Small intestine (tissue), 7 donors: ENCODE results near the gene OR2T8. TPM values are rescaled to one million over a fixed set of nuclear protein-coding genes. Genes with fewer than 3 reads are reported as not detected.

Experiments
- DNase-seq, 2 donors: peaks; one replicate each; pipeline versions ENCODE4 v3.0.0 to v3.0.0-alpha.2; 2013
- FAIRE-seq: peaks from 2 replicates; lab custom pipeline; 2012; peaks lifted over from hg19 to GRCh38; lab: Jason Lieb, UNC
- H3K27ac ChIP-seq, 3 donors: one replicate each; pipeline ENCODE4 v1.5.1; 2013; ENCODE audit warnings: low read length in 2 of 3, mild to moderate bottlenecking in 2 of 3, control low read depth in 1 of 3, inconsistent platforms in 1 of 3, low read depth in 1 of 3, moderate library complexity in 1 of 3
- H3K27me3 ChIP-seq, 3 donors: one replicate each; pipeline ENCODE4 v1.6.1; 2013; ENCODE audit warnings: low read length in 3 of 3, inconsistent platforms in 1 of 3; ENCODE audit not compliant: control insufficient read depth in 3 of 3, insufficient read depth in 3 of 3
- H3K36me3 ChIP-seq, 3 donors: one replicate each; pipeline ENCODE4 v1.6.1; 2013; ENCODE audit warnings: low read length in 3 of 3, inconsistent platforms in 1 of 3, low read depth in 1 of 3, mild to moderate bottlenecking in 1 of 3, moderate library complexity in 1 of 3; ENCODE audit not compliant: control insufficient read depth in 3 of 3, insufficient read depth in 2 of 3
- H3K4me1 ChIP-seq, 3 donors: one replicate each; pipeline ENCODE4 v1.6.1; 2013; ENCODE audit warnings: low read length in 2 of 3, inconsistent platforms in 1 of 3, low read depth in 1 of 3, mild to moderate bottlenecking in 1 of 3, moderate library complexity in 1 of 3; ENCODE audit not compliant: control insufficient read depth in 3 of 3, insufficient read depth in 2 of 3
- H3K4me3 ChIP-seq, 3 donors: one replicate each; pipeline ENCODE4 v1.5.1; 2013; ENCODE audit warnings: low read length in 3 of 3, control low read depth in 1 of 3, inconsistent platforms in 1 of 3, low read depth in 1 of 3, mild to moderate bottlenecking in 1 of 3, moderate library complexity in 1 of 3
- H3K9me3 ChIP-seq, 2 donors: one replicate each; pipeline ENCODE4 v1.6.1; 2013; ENCODE audit warnings: low read depth in 1 of 2, low read length in 1 of 2; ENCODE audit not compliant: control insufficient read depth in 2 of 2, insufficient read depth in 1 of 2
- WGBS, 3 donors: extraction: QIAGEN DNeasy Blood & Tissue Kit; methylation state at CpG; one replicate each; pipeline ENCODE4 v1.1.7; 2013; 5-methylcytosine and 5-hydroxymethylcytosine counted together
- polyA plus RNA-seq, 4 donors: library from polyadenylated mRNA; stranded (reverse) in 3 of 4; unstranded in 1 of 4; fragments of 200-250 nt in 3 of 4; fragments of 120-200 nt in 1 of 4; gene quantifications; one replicate each; pipeline versions ENCODE4 v1.2.1 to v1.2.3, GENCODE V29; 2013
- donor health status: healthy with polysubstance abuse.
- donor health status: control.
- donor health status: control.
- donor health status: Bipolar disorder and iron deficiency.
- donor health status: healthy.

Gene OR2T8
- polyA plus RNA-seq, 4 donors: 0.06 TPM; not detected in 3

- DNase-seq: no peak
- no peaks in the 10 kb centered on the region for H3K36me3 ChIP-seq
- H3K27me3 ChIP-seq: no peaks in the 10 kb centered on the region
- no peak overlapping the region for H3K4me3 ChIP-seq
- H3K27ac ChIP-seq: no peak overlapping the region
- peaks cover 2 to 17% of the 10 kb centered on the region in 2 donors for H3K9me3 ChIP-seq
- no peaks in the 10 kb centered on the region for H3K4me1 ChIP-seq
- FAIRE-seq: no peak
- 61 to 74% (median 69%) methylated on average over 5 of the region's 5 CpGs for WGBS, 3 donors
Measured at GRCh38 chr1:247966532-247967204, 46.6 kb downstream of the OR2T8 start.

Other genes starting within 250 kb of the OR2T8 start
- not detected for gene OR13G1, start 240.5 kb upstream of the OR2T8 start, polyA plus RNA-seq
- gene OR6F1, start 203.6 kb upstream of the OR2T8 start, polyA plus RNA-seq: not detected
- gene OR14K1, start 181.6 kb upstream of the OR2T8 start, polyA plus RNA-seq: not detected
- gene OR14A2, start 172.1 kb upstream of the OR2T8 start, polyA plus RNA-seq: not detected
- gene OR1C1, start 159.7 kb upstream of the OR2T8 start, polyA plus RNA-seq: not detected
- gene OR14A16, start 96.1 kb upstream of the OR2T8 start, polyA plus RNA-seq: not detected
- gene OR11L1, start 78.4 kb upstream of the OR2T8 start, polyA plus RNA-seq: not detected
- gene TRIM58, start 63.1 kb upstream of the OR2T8 start, polyA plus RNA-seq: 1 to 10 TPM in 1 of 4 donors, under 1 TPM in 1, not detected in 2; 0.37 to 1.0 TPM
- under 1 TPM in 2 of 4 donors, not detected in 2; 0.09 to 0.76 TPM for gene OR2W3, start 24.7 kb upstream of the OR2T8 start, polyA plus RNA-seq
- not detected for gene OR2AJ1, start 4.6 kb downstream of the OR2T8 start, polyA plus RNA-seq
- not detected for gene OR2L8, start 28.6 kb downstream of the OR2T8 start, polyA plus RNA-seq
- not detected for gene OR2AK2, start 45.0 kb downstream of the OR2T8 start, polyA plus RNA-seq
- gene OR2L5, start 93.4 kb downstream of the OR2T8 start, polyA plus RNA-seq: not detected
- under 1 TPM in 2 of 4 donors, not detected in 2; 0.01 to 0.53 TPM for gene OR2L2, start 109.8 kb downstream of the OR2T8 start, polyA plus RNA-seq
- gene OR2L3, start 126.6 kb downstream of the OR2T8 start, polyA plus RNA-seq: not detected
- under 1 TPM in 1 of 4 donors, not detected in 3; 0.16 TPM for gene OR2L13, start 174.9 kb downstream of the OR2T8 start, polyA plus RNA-seq
- not detected for gene OR2M5, start 224.9 kb downstream of the OR2T8 start, polyA plus RNA-seq